Stimulated activated CD4-positive, alpha-beta T cell treated with anti-CD3 and anti-CD28 coated beads, Interleukin-4, amount 100 ng/mL, for 1 hour (primary cell): ENCODE data around the gene RHBDF1.
A peak's percentile ranks its signal among the peaks of the same experiment; 100 is the strongest.

Experiments
- DNase-seq: peaks from one replicate; pipeline ENCODE4 v3.0.0-alpha.2; 2020

The RHBDF1 gene, protein sequence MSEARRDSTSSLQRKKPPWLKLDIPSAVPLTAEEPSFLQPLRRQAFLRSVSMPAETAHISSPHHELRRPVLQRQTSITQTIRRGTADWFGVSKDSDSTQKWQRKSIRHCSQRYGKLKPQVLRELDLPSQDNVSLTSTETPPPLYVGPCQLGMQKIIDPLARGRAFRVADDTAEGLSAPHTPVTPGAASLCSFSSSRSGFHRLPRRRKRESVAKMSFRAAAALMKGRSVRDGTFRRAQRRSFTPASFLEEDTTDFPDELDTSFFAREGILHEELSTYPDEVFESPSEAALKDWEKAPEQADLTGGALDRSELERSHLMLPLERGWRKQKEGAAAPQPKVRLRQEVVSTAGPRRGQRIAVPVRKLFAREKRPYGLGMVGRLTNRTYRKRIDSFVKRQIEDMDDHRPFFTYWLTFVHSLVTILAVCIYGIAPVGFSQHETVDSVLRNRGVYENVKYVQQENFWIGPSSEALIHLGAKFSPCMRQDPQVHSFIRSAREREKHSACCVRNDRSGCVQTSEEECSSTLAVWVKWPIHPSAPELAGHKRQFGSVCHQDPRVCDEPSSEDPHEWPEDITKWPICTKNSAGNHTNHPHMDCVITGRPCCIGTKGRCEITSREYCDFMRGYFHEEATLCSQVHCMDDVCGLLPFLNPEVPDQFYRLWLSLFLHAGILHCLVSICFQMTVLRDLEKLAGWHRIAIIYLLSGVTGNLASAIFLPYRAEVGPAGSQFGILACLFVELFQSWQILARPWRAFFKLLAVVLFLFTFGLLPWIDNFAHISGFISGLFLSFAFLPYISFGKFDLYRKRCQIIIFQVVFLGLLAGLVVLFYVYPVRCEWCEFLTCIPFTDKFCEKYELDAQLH

DNA sequence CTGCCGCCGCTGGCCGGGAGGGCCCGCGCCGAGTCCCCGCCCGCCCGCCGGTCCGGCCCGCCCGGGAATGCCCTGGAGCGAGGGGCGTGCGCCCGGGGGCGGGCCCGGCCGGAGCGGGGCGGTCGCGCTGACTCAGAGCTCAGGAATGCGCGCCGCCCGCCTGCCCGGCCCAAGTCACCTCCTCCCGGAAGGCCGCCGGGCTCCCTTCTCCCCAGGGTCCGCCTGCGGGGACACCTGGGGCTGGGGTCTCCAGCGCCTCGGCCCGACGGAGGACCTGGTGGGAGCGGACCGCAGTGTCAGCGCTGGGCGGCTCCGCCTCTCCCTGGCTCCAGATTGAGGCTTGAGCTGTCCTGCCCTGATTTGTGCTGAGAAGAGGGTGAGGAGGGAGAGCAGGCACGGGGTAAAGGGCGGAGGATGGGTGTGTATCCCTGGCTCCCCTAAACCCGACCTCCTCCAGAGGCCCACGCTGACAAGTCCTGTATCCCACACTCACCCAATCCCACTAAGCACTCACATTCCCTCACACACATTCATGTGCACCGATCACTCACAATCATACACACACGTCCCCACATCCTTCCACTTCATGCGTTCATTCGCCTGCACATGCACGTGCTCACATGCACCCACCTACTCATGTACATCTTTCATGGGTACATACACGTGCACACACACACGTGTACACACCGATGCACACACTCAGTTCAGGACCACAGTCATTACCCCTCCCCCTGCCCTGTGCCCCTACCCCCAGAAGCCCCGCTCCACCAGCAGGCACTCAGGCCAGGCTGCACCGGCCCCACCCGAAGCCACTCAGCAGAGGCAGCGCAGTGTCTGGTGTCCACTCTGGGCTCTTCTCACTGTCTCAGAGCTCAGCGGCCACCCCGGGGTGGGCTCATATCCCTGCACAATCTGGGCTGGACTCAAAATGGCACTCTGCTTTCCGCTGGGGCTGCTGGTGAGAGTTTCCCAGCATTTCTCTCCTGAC lies at the start of gene RHBDF1:
RHBDF1 (minus strand) TSS at position 71 of the 988 bp plus-strand sequence. CDS start 7,616 bp downstream, outside the sequence.
- DNase-seq, result no peak

DNA sequence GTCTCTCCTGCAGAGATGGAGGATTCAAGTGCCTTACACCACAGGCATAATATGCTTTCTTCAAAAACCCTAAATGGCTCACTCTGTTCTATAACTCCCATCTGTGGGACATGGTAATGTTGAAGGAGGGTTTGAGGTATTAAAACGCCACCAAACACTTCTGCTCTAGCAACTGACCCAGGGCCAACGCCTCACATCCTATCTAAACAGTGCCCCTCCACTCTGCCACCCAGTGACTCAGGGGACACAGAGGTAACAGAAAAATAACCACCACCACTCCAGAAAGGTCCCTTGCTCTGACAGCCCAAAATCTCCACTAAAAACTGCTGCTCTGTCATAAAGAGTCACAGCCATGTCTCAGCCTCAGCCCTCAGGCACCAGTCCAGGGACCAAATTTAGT lies 48.3 kb upstream of the RHBDF1 start:
- no peak for DNase-seq

- DNase-seq, result no peak
Observed at GRCh38 chr16:119835-120491, 47.5 kb upstream of the RHBDF1 start.

GRCh38 chr16:119295-119694 lies 46.9 kb upstream of the RHBDF1 start:
- no peak for DNase-seq

DNA sequence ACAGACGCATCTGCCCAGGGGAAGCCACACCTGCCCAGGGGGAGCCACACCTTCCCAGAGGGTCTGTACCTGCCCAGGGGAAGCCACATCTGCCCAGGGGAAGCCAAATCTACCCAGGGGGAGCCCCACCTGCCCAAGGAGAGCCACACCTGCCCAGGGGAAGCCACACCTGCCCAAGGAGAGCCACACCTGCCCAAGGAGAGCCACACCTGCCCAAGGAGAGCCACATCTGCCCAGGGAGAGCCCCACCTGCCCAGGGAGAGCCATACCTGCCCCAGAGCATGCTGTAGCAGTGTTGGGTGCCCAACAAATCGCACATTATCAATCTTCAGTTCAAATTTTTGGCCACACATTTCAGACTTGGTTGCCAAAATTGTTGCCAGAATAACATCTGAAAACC lies 46.4 kb upstream of the RHBDF1 start:
- DNase-seq, result no peak

DNA sequence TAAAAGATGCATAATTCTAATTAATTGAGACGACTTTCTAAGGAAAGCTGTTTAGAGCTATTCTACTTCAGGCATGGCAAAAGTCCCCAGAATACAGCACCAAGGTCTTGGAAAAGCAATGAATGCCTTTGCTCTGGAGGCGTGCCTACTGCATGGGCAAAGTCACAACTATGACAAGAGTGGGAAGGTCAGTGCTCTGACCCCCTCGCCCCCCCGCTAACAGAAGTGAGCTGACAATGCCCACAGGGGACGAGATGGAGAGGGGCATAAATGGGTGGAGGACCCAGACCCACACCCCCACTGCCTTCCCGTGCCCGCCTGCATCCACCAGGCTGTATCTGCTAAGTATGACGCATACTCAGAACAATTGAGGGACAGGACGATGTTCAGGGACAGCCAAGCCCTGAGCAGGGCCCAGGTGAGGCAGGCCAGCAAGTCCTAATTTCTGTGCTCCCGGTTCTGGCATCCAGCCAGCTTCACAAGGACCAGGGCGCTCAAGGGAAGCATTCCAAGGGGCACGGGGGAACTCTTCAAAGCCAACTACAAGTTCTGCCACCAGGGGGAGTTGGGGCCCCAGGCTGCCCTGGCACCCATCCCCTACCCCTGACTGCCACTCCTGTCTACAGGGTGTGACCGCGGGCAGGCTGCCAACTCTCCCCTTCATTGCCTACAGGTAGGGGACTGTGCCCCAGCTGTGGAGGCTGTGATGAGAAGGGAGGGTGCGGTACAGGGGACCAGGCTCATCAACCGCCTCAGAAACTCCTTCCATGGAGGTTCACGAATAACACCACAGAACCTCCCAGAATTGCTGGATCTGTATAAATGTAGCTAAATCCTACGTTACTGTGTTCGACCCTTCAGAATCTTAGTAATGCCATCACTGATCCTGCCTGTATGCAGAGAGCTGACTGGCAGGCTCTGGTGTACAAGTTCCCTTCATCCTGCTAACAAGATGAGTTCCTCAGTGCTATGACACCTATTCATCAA lies 45.2 kb upstream of the RHBDF1 start:
- DNase-seq, result peak; percentile 69

DNA sequence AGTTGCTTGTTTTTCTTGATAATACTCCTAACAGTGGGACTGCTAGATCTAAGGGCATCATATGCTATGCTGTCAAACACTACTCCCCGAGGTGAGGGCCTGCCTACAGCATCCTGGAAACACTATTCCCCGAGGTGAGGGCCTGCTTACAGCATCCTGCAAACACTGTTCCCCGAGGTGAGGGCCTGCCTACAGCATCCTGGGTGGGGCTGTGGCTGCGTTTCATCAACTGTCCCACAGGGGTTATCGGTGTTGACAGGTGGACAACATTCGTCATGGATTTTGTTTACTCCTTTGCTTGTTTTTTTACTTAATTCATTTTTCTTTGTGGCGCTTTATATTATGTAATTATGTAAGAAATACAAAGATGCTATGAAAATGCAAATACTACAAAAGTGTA lies 43.6 kb upstream of the RHBDF1 start:
- DNase-seq, result no peak

DNA sequence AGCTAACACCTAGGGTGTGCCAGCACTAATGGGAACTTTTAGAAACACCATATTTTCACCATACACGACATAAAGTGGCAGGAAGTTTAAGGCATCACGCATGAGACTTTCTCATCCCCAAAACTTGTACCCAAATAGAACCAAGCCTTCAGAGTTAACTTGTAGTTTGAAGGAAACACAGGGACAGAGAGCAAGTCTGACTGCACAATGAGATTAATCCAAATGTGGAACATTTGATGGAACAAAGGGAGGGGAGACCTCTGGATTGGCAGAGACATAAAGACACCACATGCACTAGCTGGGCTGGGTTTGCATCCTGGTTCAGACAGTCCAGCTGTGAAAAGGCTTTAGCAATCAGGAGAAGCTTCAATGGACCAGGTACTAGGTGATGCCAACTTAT lies 41.9 kb upstream of the RHBDF1 start:
- no peak for DNase-seq

DNA sequence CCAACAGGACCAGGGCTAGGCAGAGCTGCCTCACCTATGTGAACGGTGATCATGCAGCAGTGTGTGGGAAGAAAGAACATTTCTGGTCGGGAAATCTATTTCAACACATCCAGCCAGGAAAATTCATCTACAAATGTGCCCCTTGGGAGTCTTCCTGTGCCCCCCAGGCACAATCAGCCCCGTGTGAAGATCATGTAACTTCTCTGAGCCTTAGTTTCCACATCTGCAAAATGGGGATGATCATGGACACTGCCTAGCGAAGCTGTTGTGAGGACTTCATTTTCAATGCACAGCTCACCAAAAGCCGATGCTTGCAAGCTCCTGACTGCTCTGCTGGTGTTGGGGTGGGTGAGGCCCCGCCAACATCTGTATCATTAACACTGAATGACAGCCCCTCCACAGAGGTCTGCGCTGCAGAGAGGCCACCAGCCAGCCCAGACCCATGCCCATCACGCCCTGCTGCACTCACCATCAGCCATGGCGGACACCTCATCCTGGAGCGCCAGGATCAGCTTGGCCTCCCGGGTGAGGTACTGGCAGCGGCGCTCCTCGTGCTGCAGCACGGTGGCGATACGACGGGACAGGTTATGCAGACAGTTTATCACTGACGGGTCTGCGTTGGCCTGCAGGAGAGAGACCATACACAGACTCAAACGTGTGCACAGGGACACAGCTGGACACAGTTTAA lies 39.9 kb upstream of the RHBDF1 start:
- no peak for DNase-seq

DNA sequence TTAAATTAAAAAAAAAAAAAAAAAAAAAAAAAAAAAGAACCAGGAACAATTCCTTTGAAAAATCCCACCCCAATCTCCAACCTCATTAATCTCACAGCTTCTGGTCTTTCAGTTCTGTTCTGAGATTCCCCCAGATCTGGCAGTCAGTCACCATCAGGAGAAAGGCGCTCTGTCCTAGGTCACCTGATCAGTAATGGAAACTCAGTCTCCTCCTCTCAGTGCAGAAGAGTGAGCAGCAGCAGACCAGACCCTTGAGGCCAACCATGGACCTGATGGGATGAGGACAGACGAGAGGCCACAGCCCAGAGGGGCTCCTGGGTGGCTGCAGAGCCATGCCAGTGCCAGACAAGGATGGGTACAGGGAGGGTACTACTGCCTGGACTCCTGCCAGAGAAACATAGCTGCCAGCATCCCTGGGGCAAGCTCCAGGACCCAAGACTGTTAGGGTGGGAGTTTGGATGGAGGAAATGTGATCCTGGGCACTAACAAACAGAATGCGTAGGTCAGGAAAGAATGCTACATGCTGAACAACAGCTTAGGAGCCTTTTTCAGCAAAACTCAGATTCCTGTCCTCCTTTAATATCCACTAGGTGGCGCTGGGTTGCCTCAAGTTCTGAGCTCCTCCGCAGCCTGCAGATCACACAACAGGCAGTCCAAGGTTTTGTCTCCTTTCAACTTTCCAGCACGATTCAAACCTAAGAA lies 34.3 kb upstream of the RHBDF1 start:
- DNase-seq, result peak; percentile 39

DNA sequence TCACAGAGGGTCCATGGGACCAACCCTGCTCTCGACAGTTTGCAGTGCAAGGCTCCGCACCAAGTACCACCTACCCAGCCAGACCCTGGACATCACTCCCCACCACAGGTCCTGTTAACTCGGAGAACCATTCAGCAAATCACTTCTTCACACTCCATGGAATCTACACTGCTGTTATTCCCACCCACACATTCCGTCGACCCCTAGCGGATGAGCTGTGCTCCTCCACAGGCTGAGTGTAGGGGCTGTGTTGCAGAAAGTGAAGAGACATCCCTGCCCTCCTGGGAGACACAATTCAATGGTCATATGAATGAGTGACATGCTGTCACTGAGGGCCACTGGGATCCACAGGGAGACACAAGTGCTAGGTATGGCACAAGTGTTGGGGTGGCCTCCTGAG lies 33.1 kb upstream of the RHBDF1 start:
- DNase-seq, result no peak

DNA sequence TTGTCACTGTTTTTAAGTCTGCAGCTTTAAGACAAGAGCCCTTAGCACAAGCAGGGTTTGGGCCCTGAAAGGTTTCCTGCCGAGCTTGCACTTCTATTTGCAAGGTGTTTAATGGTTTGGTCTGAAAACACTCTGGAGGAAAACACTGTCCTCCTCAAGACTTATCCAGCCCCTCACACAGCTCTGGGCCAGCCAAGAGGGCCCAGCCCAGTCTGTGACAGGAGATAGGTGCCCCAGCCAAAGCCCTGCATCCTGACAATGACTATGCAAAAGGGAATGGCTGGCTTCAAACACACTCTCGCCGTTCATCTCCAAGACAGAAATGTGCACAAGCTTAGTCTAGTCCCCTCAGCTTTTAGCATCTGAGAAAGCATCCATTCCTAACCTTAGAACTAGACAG lies 32.5 kb upstream of the RHBDF1 start:
- DNase-seq, result no peak

- no peak for DNase-seq
Observed at GRCh38 chr16:104355-104754, 31.9 kb upstream of the RHBDF1 start.

- no peak for DNase-seq
Observed at GRCh38 chr16:102060-102855, 29.8 kb upstream of the RHBDF1 start.

- no peak for DNase-seq
Observed at GRCh38 chr16:101586-101985, 29.2 kb upstream of the RHBDF1 start.

DNA sequence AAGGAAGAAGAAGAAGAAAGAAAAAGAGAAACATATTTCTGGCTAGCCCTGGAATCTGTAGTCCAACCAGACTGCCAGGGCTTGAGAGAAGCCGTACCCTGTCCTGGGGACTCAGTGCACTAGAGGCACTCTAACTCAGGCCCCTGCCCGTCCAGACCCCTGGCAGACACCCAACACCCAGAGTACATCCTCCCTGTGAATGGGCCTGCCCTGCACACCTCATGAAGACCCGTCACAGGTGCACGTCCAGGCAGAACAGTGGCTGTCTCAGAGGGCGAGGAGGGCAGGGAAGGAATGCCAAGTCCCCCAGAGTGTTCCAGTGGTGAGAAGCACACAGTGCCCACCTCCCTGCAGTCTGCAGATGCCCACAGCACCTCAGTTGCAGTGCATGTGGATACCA lies 28.6 kb upstream of the RHBDF1 start:
- DNase-seq, result no peak

DNA sequence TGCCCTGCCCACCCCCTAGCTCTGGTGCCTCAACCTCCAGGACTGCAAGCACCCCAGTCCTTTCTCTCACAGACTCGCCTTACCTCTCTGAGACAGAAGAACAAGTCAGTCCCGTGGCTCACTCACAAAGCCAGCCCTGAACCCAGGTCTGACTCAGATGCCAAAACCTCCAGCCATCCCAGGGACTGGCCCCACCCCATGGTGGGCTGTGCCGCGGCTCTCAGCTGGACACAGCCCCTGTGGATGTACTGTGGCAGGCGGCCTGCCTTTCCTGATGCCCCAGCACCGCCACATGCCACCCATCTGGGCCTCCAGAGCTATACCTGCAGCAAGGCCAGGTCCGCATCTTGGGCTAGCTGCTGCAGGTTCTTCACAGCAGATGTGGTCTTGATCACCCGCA lies 25.4 kb upstream of the RHBDF1 start:
- no peak for DNase-seq

GRCh38 chr16:96935-97381 lies 24.5 kb upstream of the RHBDF1 start:
- DNase-seq, result peak; percentile 87

GRCh38 chr16:94918-95265 lies 22.5 kb upstream of the RHBDF1 start:
- DNase-seq, result no peak
